SK-N-SH (cell line): ENCODE results near the gene NPPB. TPM values are rescaled to one million over a fixed set of nuclear protein-coding genes. Genes with fewer than 3 reads are reported as not detected.

ENCODE experiments used
- CTCF ChIA-PET: fragments of 300-600, 350-600 bp; formaldehyde crosslinking; extraction: SDS; loops from one replicate; lab custom pipeline; 2021; lab: Yijun Ruan, JAX
- POLR2A ChIA-PET: fragments of 350-600 bp; sonication (Branson Sonifier 250); formaldehyde crosslinking; extraction: SDS; loops from one replicate; lab custom pipeline; 2020; ENCODE audit warnings: antibody characterized with exemption, inconsistent platforms; lab: Yijun Ruan, JAX
- DNase-seq: peaks from one replicate; pipeline ENCODE4 v3.0.0; 2012
- H2AFZ ChIP-seq: fragments of 200-600 bp; sonication (generic); 2 replicates; pipeline ENCODE4 v1.8.1; 2016; ENCODE audit warnings: antibody characterized with exemption, mild to moderate bottlenecking, low read depth
- H3F3A ChIP-seq: fragments of 200-600 bp; sonication (generic); replicated peaks from 2 replicates; pipeline ENCODE3; 2016; ENCODE audit warnings: antibody characterized with exemption, mild to moderate bottlenecking; ENCODE audit not compliant: insufficient read depth
- H3K27ac ChIP-seq, 2 experiments: fragments of 200-500 bp in 1 of 2; fragments of 200-600 bp in 1 of 2; sonication (Bioruptor generic) in 1 of 2; sonication (generic), shearing (Covaris generic) in 1 of 2; 2 replicates each; pipeline versions ENCODE4 v1.5.1 to v1.6.1; 2014 to 2016; ENCODE audit warnings: low read depth in 2 of 2, inconsistent platforms in 1 of 2, low read length in 1 of 2, mild to moderate bottlenecking in 1 of 2, mixed read lengths in 1 of 2
- H3K27me3 ChIP-seq: fragments of 200-600 bp; sonication (generic), shearing (Covaris generic); 2 replicates; pipeline ENCODE4 v1.6.1; 2016; ENCODE audit warnings: mixed run types; ENCODE audit not compliant: insufficient read depth
- H3K36me3 ChIP-seq, 2 experiments: fragments of 200-500 bp in 1 of 2; fragments of 200-600 bp in 1 of 2; sonication (Bioruptor generic) in 1 of 2; sonication (generic) in 1 of 2; replicated peaks in 1 of 2; 2 replicates each; pipeline versions ENCODE3 to v1.5.1; 2014 to 2016; ENCODE audit warnings: low read length in 1 of 2, mild to moderate bottlenecking in 1 of 2; ENCODE audit not compliant: insufficient read depth in 2 of 2, control insufficient read depth in 1 of 2
- H3K4me1 ChIP-seq, 2 experiments: fragments of 200-500 bp in 1 of 2; fragments of 200-600 bp in 1 of 2; sonication (Bioruptor generic) in 1 of 2; sonication (generic), shearing (Covaris generic) in 1 of 2; 2 replicates each; pipeline versions ENCODE4 v1.5.1 to v1.6.1; 2014 to 2016; ENCODE audit warnings: low read depth in 1 of 2, low read length in 1 of 2, mixed run types in 1 of 2; ENCODE audit not compliant: insufficient read depth in 2 of 2, control insufficient read depth in 1 of 2
- H3K4me2 ChIP-seq: fragments of 200-600 bp; sonication (generic), shearing (Covaris generic); 2 replicates; pipeline ENCODE4 v1.6.1; 2017; ENCODE audit warnings: mixed run types
- H3K4me3 ChIP-seq, 2 experiments: fragments of 200-500 bp in 1 of 2; fragments of 200-600 bp in 1 of 2; sonication (Bioruptor generic) in 1 of 2; sonication (generic), shearing (Covaris generic) in 1 of 2; 2 replicates each; pipeline versions ENCODE4 v1.5.1 to v1.8.1; 2014 to 2016; ENCODE audit warnings: low read depth in 2 of 2, inconsistent platforms in 1 of 2, low read length in 1 of 2, mild to moderate bottlenecking in 1 of 2, mixed read lengths in 1 of 2, moderate library complexity in 1 of 2
- H3K79me2 ChIP-seq: fragments of 200-600 bp; sonication (generic); 2 replicates; pipeline ENCODE4 v1.8.1; 2017; ENCODE audit warnings: mild to moderate bottlenecking; ENCODE audit not compliant: insufficient read depth
- H3K9ac ChIP-seq: fragments of 200-600 bp; sonication (generic); 2 replicates; pipeline ENCODE4 v1.6.1; 2017; ENCODE audit warnings: mixed run types
- H3K9me2 ChIP-seq: fragments of 200-600 bp; sonication (generic); 2 replicates; pipeline ENCODE4 v1.6.1; 2017; ENCODE audit warnings: mixed run types
- H3K9me3 ChIP-seq: fragments of 200-600 bp; sonication (generic); 2 replicates; pipeline ENCODE4 v1.6.1; 2017; ENCODE audit warnings: mixed run types, mild to moderate bottlenecking, moderate library complexity
- H4K20me1 ChIP-seq: fragments of 200-600 bp; sonication (generic); 2 replicates; pipeline ENCODE4 v1.6.1; 2017; ENCODE audit warnings: mild to moderate bottlenecking, mixed run types; ENCODE audit not compliant: insufficient read depth
- CHD2 ChIP-seq: fragments of 150-350 bp; IDR thresholded peaks from 2 replicates; pipeline ENCODE4 v1.6.1; 2018; ENCODE audit warnings: low read length; ENCODE audit not compliant: partially characterized antibody
- EP300 ChIP-seq, 2 experiments: IDR thresholded peaks; 2 replicates each; pipeline versions ENCODE4 v1.4.0 to v1.6.1; 2012; ENCODE audit warnings: borderline replicate concordance in 1 of 2, low read depth in 1 of 2, low read length in 1 of 2
- FOXJ3 ChIP-seq: sonication (generic); formaldehyde crosslinking; IDR thresholded peaks from 2 replicates; pipeline ENCODE4 v1.5.1; 2020; ENCODE audit warnings: mild to moderate bottlenecking, missing genetic modification reagents
- GATA2 ChIP-seq: sonication (generic); formaldehyde crosslinking; IDR thresholded peaks from 2 replicates; pipeline ENCODE4 v1.5.0; 2020; ENCODE audit warnings: mild to moderate bottlenecking, missing genetic modification reagents
- MXI1 ChIP-seq: IDR thresholded peaks from 2 replicates; pipeline ENCODE4 v1.6.1; 2012; ENCODE audit warnings: mild to moderate bottlenecking, low read depth, low read length, improper control_type of control experiment
- NFIC ChIP-seq: IDR thresholded peaks from 2 replicates; pipeline ENCODE4 v1.4.0; 2012; ENCODE audit warnings: borderline replicate concordance
- NRF1 ChIP-seq: IDR thresholded peaks from 2 replicates; pipeline ENCODE4 v1.6.1; 2012; ENCODE audit warnings: low read depth, mild to moderate bottlenecking, low read length
- POLR2AphosphoS5 ChIP-seq: IDR thresholded peaks from 2 replicates; pipeline ENCODE4 v1.6.1; 2012; ENCODE audit warnings: low read depth, low read length
- RCOR1 ChIP-seq: fragments of 150-350 bp; IDR thresholded peaks from 2 replicates; pipeline ENCODE4 v1.6.1; 2017; ENCODE audit warnings: antibody characterized with exemption, low read length
- RXRA ChIP-seq: IDR thresholded peaks from 2 replicates; pipeline ENCODE4 v1.4.0; 2012; ENCODE audit warnings: low read depth, mild to moderate bottlenecking, borderline replicate concordance
- SIN3A ChIP-seq: IDR thresholded peaks from 2 replicates; pipeline ENCODE4 v1.6.1; 2012; ENCODE audit warnings: low read depth, mild to moderate bottlenecking, low read length, moderate library complexity, borderline replicate concordance
- SMC3 ChIP-seq: IDR thresholded peaks from 2 replicates; pipeline ENCODE4 v1.6.1; 2012; ENCODE audit warnings: low read depth, low read length, improper control_type of control experiment
- TAF1 ChIP-seq: IDR thresholded peaks from 2 replicates; pipeline ENCODE4 v1.6.1; 2012; ENCODE audit warnings: low read depth, mild to moderate bottlenecking, low read length, moderate library complexity, borderline replicate concordance
- TCF12 ChIP-seq: IDR thresholded peaks from 2 replicates; pipeline ENCODE4 v1.4.0; 2012
- TEAD4 ChIP-seq: IDR thresholded peaks from 2 replicates; pipeline ENCODE4 v1.4.0; 2012; ENCODE audit warnings: mild to moderate bottlenecking, borderline replicate concordance; ENCODE audit not compliant: insufficient read depth
- YY1 ChIP-seq: IDR thresholded peaks from 2 replicates; pipeline ENCODE4 v1.4.0; 2012; ENCODE audit warnings: low read depth, mild to moderate bottlenecking
- WGBS: methylation state at CpG from one replicate; pipeline ENCODE4 v1.1.6; 2017; ENCODE audit warnings: low lambda C conversion rate; 5-methylcytosine and 5-hydroxymethylcytosine counted together
- polyA plus RNA-seq, 3 experiments: library from polyadenylated mRNA; depleted of rRNA; stranded (reverse); fragments of >200 nt; gene quantifications; 2 replicates each; pipeline ENCODE4 v1.2.3, GENCODE V29; 2012
- TF ChIP-seq, protein P1 (sequence below): IDR thresholded peaks from 2 replicates; pipeline ENCODE4 v1.4.0; 2012; ENCODE audit warnings: low read depth, borderline replicate concordance
- TF ChIP-seq, protein P2 (sequence below): IDR thresholded peaks from 2 replicates; pipeline ENCODE4 v1.6.1; 2012; ENCODE audit warnings: mild to moderate bottlenecking, low read depth, low read length, moderate library complexity
- TF ChIP-seq, protein P3 (sequence below): IDR thresholded peaks from 2 replicates; pipeline ENCODE4; 2012
- TF ChIP-seq, protein P4 (sequence below): IDR thresholded peaks from 2 replicates; pipeline ENCODE4 v1.4.0; 2012; ENCODE audit warnings: low read depth

Gene NPPB
- polyA plus RNA-seq (2012; rRNA removed), result 0.55 and 0.85 TPM in 2 replicates
- 0.18 and 0.49 TPM in 2 replicates for polyA plus RNA-seq (2012; cell fraction: cytosol; rRNA removed)
- 1.4 and 2.9 TPM in 2 replicates for polyA plus RNA-seq (2012; cell fraction: nucleus; rRNA removed)

DNA sequence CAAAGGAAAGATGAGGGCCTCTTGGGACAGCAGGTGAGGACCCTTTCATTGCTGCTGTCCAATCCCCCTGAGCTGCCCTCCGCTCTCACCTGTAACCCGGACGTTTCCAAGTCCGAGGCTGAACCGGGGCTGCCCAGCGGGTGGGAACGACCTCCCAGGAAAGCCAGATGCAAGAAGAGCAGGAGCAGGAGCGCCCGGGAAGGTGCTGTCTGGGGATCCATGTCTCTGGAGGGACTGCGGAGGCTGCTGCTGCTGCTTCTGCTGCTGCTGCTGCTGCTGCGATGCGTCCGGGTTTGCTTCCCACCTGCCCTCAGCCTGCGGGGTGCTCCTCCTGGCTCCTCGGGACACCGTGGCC, at the start of gene NPPB:
Gene NPPB (minus strand): TSS at position 333 of the 355 bp plus-strand sequence. CDS start 112 bp downstream, at position 221.
- no peak within 1 kb of the TSS for H3K27ac ChIP-seq
- H3K9me3 ChIP-seq, result no peaks in the 10 kb centered on the region
- peaks cover 0 to 11% of the 10 kb centered on the region in 2 experiments; a peak in 1 of 4 replicates for H3K4me1 ChIP-seq
- CTCF ChIA-PET, result interaction anchor here (2.2 kb wide), 1 partner anchor 34 kb away, joined by 5 read pairs; no protein-coding TSS in a partner anchor
- 94% methylated on average over 3 of the region's 16 CpGs for WGBS
- no peaks in the 10 kb centered on the region for H3K36me3 ChIP-seq
- peak within 1 kb of the TSS; percentile 24; the same call in 1 of the 2 replicates for H3K4me2 ChIP-seq
- H3K4me3 ChIP-seq, result peak within 1 kb of the TSS in 1 of 2 experiments; percentile 12; a peak in 1 of 4 replicates
- H4K20me1 ChIP-seq, result no peaks in the 10 kb centered on the region
- no peak within 1 kb of the TSS for H3K9ac ChIP-seq
- TF ChIP-seq EP300 (IDR thresholded peaks at IDR 0.05; ENCODE audit: borderline replicate concordance in 1 of 2, low read depth in 1 of 2, low read length in 1 of 2) (no peak), RXRA (no peak), SMC3 (no peak), CHD2 (no peak), FOXJ3 (CRISPR knock-in tag) (no peak), TCF12 (no peak), YY1 (no peak), MXI1 (no peak), POLR2AphosphoS5 (no peak)
- TF ChIP-seq, protein P1, sequence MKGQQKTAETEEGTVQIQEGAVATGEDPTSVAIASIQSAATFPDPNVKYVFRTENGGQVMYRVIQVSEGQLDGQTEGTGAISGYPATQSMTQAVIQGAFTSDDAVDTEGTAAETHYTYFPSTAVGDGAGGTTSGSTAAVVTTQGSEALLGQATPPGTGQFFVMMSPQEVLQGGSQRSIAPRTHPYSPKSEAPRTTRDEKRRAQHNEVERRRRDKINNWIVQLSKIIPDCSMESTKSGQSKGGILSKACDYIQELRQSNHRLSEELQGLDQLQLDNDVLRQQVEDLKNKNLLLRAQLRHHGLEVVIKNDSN, result no peak
- TF ChIP-seq, protein P2, sequence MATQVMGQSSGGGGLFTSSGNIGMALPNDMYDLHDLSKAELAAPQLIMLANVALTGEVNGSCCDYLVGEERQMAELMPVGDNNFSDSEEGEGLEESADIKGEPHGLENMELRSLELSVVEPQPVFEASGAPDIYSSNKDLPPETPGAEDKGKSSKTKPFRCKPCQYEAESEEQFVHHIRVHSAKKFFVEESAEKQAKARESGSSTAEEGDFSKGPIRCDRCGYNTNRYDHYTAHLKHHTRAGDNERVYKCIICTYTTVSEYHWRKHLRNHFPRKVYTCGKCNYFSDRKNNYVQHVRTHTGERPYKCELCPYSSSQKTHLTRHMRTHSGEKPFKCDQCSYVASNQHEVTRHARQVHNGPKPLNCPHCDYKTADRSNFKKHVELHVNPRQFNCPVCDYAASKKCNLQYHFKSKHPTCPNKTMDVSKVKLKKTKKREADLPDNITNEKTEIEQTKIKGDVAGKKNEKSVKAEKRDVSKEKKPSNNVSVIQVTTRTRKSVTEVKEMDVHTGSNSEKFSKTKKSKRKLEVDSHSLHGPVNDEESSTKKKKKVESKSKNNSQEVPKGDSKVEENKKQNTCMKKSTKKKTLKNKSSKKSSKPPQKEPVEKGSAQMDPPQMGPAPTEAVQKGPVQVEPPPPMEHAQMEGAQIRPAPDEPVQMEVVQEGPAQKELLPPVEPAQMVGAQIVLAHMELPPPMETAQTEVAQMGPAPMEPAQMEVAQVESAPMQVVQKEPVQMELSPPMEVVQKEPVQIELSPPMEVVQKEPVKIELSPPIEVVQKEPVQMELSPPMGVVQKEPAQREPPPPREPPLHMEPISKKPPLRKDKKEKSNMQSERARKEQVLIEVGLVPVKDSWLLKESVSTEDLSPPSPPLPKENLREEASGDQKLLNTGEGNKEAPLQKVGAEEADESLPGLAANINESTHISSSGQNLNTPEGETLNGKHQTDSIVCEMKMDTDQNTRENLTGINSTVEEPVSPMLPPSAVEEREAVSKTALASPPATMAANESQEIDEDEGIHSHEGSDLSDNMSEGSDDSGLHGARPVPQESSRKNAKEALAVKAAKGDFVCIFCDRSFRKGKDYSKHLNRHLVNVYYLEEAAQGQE, result no peak
- no peak within 1 kb of the TSS for H2AFZ ChIP-seq
- H3K27me3 ChIP-seq, result peaks cover 5% of the 10 kb centered on the region; the same call in 1 of the 2 replicates
- no peaks in the 10 kb centered on the region for H3F3A ChIP-seq
- H3K79me2 ChIP-seq, result no peaks in the 10 kb centered on the region
- no peak for DNase-seq
- H3K9me2 ChIP-seq, result no peaks in the 10 kb centered on the region
- POLR2A ChIA-PET, result no interaction called here

DNA sequence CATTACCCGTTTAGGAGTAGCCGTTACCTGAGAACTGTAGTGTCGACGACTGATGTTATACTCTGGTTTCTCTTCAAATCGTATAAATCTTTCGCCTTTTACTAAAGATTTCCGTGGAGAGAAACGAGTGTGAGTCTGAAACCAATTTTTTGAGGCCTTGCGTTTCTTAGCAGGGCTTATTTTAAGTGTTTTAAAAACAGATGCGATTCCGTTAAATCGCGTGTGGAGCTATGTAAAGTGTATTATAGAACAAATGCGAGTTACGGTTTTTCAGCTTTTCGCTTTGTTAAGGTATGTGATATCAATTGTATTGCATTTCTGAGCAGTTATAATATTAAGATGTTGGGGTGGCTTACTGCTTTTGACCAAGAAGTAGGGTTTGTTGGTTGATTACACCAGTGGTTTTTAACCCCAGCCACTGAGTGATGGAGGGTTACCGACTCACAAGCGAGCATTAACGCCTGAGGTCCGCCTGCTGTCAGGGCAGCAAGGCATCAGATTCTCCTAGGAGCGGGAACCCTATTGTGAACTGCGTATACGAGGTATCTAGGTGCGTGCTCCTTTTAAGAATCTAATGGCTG, 49.4 kb upstream of the NPPB start:
- Histone ChIP-seq H4K20me1 (no peaks in the 10 kb centered on the region), H3F3A (peaks cover 9% of the 10 kb centered on the region), H3K4me1 (peaks cover 0 to 3% of the 10 kb centered on the region in 2 experiments; a peak in 1 of 4 replicates), H3K9me3 (no peaks in the 10 kb centered on the region), H3K4me3 (peak overlapping the region; percentile 60 to 68), H3K9me2 (no peaks in the 10 kb centered on the region), H3K27me3 (no peaks in the 10 kb centered on the region), H3K36me3 (no peaks in the 10 kb centered on the region), H3K79me2 (no peaks in the 10 kb centered on the region), H2AFZ (no peak overlapping the region), H3K27ac (peak overlapping the region; percentile 95 to 98), H3K4me2 (peak overlapping the region; percentile 95), H3K9ac (peak overlapping the region; percentile 80)
- CTCF ChIA-PET, result interaction anchor here (0.6 to 3.2 kb wide), 19 partner anchors 9 to 533 kb away, joined by 3 to 22 read pairs (median 4); partner anchors contain the start of gene MFN2
- POLR2A ChIA-PET, result interaction anchor here (0.7 to 4.0 kb wide), 39 partner anchors 9 to 456 kb away, joined by 3 to 60 read pairs (median 5); partner anchors contain the start of genes AGTRAP, CLCN6, KIAA2013 and MFN2
- 2% methylated on average over 23 of the region's 24 CpGs for WGBS
- peak; percentile 76 for DNase-seq
- TF ChIP-seq, protein P3, sequence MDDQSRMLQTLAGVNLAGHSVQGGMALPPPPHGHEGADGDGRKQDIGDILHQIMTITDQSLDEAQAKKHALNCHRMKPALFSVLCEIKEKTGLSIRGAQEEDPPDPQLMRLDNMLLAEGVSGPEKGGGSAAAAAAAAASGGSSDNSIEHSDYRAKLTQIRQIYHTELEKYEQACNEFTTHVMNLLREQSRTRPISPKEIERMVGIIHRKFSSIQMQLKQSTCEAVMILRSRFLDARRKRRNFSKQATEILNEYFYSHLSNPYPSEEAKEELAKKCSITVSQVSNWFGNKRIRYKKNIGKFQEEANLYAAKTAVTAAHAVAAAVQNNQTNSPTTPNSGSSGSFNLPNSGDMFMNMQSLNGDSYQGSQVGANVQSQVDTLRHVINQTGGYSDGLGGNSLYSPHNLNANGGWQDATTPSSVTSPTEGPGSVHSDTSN, result peak; percentile 58; the same call in 1 of the 2 replicates
- peak; percentile 65; the same call in 1 of the 2 replicates for TF ChIP-seq YY1
- peak; percentile 93 for TF ChIP-seq CHD2
- peak; percentile 73 for TF ChIP-seq TAF1
- TF ChIP-seq NRF1, result no peak
- no peak for TF ChIP-seq FOXJ3 (CRISPR knock-in tag)
- TF ChIP-seq SIN3A, result peak; percentile 100
- TF ChIP-seq POLR2AphosphoS5, result peak; percentile 100
- TF ChIP-seq, protein P4, sequence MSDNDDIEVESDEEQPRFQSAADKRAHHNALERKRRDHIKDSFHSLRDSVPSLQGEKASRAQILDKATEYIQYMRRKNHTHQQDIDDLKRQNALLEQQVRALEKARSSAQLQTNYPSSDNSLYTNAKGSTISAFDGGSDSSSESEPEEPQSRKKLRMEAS, result peak; percentile 32; the same call in 1 of the 2 replicates
- peak; percentile 32; the same call in 1 of the 2 replicates for TF ChIP-seq NFIC
- peak; percentile 82 for TF ChIP-seq TEAD4
- peak; percentile 12; the same call in 1 of the 2 replicates for TF ChIP-seq MXI1
- peak; percentile 62; the same call in 1 of the 2 replicates for TF ChIP-seq RCOR1
- 0 out of 2 replicates have a peak, but pooled peaks have one; percentile 7 for TF ChIP-seq GATA2
